Fibroblast of gingiva (primary cell): ENCODE data around the gene CDH12.
A peak's percentile ranks its signal among the peaks of the same experiment; 100 is the strongest.

Experiments
- DNase-seq: peaks from one replicate; pipeline ENCODE4 v3.0.0-alpha.2; 2011; ENCODE audit warnings: low read depth

CDH12 gene

GRCh38 chr5:21818370-21818720 lies 1034.8 kb downstream of the CDH12 start:
- no peak for DNase-seq

GRCh38 chr5:21817668-21818369 lies 1035.3 kb downstream of the CDH12 start:
- DNase-seq = no peak

- no peak for DNase-seq
These were observed 1042.3 kb downstream of the CDH12 start for GRCh38 chr5:21810737-21811316.

GRCh38 chr5:21809611-21810010 lies 1043.5 kb downstream of the CDH12 start:
- DNase-seq = no peak

GRCh38 chr5:21807953-21808352 lies 1045.2 kb downstream of the CDH12 start:
- DNase-seq = peak; percentile 33

GRCh38 chr5:21806943-21807342 lies 1046.2 kb downstream of the CDH12 start:
- peak; percentile 49 for DNase-seq

- DNase-seq = no peak
These were observed 1046.9 kb downstream of the CDH12 start for GRCh38 chr5:21806271-21806670.

GRCh38 chr5:21802869-21803490 lies 1050.2 kb downstream of the CDH12 start:
- DNase-seq = peak; percentile 6

- DNase-seq = no peak
These were observed 1051.0 kb downstream of the CDH12 start for GRCh38 chr5:21802100-21802499.

- DNase-seq = no peak
These were observed 1060.4 kb downstream of the CDH12 start for GRCh38 chr5:21792748-21793147.

- peak; percentile 6 for DNase-seq
These were observed 1061.8 kb downstream of the CDH12 start for GRCh38 chr5:21791304-21791703.

- DNase-seq = no peak
These were observed 1068.7 kb downstream of the CDH12 start for GRCh38 chr5:21784487-21784886.

- no peak for DNase-seq
These were observed 1070.0 kb downstream of the CDH12 start for GRCh38 chr5:21783074-21783679.

GRCh38 chr5:21776466-21776865 lies 1076.7 kb downstream of the CDH12 start:
- DNase-seq = no peak

GRCh38 chr5:21774801-21775200 lies 1078.3 kb downstream of the CDH12 start:
- DNase-seq = peak; percentile 1

- DNase-seq = no peak
These were observed 1078.9 kb downstream of the CDH12 start for GRCh38 chr5:21774281-21774680.

GRCh38 chr5:21773456-21773855 lies 1079.7 kb downstream of the CDH12 start:
- no peak for DNase-seq

- no peak for DNase-seq
These were observed 1087.7 kb downstream of the CDH12 start for GRCh38 chr5:21765406-21765805.

- no peak for DNase-seq
These were observed 1114.0 kb downstream of the CDH12 start for GRCh38 chr5:21739096-21739495.

GRCh38 chr5:21723500-21723899 lies 1129.6 kb downstream of the CDH12 start:
- DNase-seq = no peak

- DNase-seq = no peak
These were observed 1141.0 kb downstream of the CDH12 start for GRCh38 chr5:21711866-21712758.

GRCh38 chr5:21709770-21710169 lies 1143.4 kb downstream of the CDH12 start:
- no peak for DNase-seq
